Right renal cortex interstitium (tissue), 3 donors: ENCODE results near the gene TRAK1. TPM values are rescaled to one million over a fixed set of nuclear protein-coding genes. Genes with fewer than 3 reads are reported as not detected.

Experiments used
- DNase-seq, 3 donors: peaks; one replicate each; pipeline ENCODE4 v3.0.0-alpha.2; 2013; ENCODE audit warnings: low read depth in 3 of 3, low spot score in 2 of 3
- polyA plus RNA-seq, 3 donors: library from polyadenylated mRNA; unstranded; fragments of 120-200 nt; gene quantifications; one replicate each; pipeline ENCODE4 v1.2.1, GENCODE V29; 2013; ENCODE audit not compliant: insufficient read length in 3 of 3

Gene TRAK1
- polyA plus RNA-seq, 3 donors = 42.0 to 44.3 (median 43.4) TPM

DNA sequence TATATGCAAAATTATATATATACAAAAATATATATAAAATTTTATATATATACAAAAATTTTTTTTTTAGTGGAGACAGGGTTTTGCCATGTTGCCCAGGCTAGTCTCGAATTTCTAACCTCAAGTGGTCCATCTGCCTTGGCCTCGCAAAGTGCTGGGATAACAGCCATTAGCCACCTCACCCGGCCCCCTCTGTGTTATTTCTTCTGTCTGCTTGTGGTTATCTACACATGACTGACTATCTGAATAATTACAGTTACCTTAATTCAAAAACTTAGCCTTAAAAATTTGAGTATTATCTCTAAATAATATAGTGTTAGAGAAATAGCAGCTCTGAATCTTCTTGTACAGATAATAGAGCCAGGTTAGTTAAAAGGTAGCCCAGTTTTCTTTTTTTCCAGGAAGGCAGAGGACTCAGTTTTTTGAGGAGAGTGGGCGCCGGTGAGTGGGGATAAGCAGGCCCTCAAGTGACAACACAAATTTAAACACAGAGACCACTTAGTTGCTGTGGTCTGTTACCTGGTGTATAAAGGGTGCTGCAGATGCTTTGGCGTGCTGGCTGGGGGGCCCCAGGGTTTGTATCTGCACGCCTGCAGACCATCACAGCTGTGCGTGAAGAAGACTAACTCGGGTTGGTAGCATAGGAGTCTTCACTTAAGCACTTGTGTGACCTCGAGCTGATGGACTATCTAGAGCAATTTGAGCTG is 83.7 kb downstream of the TRAK1 start:
- DNase-seq = no peak

DNA sequence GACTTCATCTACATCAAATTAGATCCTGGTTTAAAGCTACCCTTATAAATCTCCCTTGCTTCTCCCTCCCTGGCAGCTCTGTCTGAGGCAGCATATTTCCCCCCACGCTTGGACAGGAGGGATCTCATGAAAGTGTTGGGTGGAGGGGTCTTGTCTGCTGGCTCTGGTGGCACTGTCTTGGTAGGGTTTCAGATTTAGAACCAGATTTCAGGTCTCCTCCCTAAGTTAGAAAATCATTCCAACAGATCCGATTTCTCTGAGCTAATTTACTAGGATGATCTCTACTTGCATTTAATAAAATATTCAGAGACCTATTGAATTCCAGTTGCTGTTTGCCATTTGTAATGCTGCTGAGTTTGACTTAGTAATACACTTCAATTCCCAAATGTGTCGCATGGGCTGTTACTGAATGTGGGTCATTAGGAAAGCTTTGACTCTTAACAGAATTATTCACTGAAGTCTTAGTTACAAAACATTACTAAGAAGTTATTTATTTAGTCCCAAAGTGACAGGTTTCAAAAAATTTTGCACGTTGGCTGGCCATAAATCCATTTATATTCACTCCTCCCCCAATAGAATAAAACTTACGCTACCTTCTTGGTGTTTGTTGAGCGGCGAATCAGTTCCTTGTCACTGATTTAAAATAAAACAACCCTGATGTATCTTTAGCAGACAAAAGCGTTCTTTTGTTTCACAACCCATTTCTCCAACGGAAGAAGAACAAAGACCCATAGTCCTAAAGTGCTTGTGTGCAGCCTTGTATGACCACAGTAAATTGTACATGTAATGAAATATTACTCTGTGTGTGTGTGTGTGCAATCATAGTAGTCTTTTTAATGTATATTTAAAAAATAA is 84.5 kb downstream of the TRAK1 start:
- peak in 1 of 3 donors; percentile 41 for DNase-seq

DNA sequence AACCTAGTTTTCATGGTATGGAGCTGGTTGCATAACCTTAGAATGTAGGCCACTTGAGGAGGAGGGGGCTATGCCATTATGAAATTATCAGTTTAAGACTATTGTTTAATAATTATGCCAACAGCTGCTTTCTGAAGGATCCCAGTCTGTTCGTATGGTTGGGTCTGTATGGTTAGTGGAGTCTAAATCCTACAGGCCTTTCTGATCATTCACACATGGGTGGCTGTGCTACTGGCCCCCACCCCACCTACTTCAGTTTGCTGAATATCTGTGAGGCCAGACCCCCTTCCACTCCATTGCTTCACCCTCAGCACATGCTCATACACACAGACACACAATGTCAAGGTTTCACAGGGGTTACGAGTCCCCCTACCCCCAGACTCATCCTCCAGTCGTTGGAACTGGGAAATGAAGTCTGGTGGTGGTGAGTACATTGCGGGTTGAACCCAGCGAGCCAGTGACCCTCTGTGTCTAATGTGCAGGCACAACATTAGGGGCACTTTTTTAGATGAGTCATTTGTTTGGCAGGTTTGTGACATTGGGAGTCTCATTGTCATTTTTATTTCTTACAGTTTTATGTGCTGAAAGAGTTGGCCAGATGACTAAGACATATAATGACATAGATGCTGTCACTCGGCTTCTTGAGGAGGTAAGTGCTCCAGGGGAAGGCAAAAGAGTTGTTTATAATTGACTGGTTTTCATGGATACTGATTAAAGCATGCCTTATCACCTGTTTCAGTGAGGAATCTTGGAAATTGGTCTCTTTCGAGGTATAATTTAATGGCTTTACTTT is 85.3 kb downstream of the TRAK1 start:
- no peak for DNase-seq

DNA sequence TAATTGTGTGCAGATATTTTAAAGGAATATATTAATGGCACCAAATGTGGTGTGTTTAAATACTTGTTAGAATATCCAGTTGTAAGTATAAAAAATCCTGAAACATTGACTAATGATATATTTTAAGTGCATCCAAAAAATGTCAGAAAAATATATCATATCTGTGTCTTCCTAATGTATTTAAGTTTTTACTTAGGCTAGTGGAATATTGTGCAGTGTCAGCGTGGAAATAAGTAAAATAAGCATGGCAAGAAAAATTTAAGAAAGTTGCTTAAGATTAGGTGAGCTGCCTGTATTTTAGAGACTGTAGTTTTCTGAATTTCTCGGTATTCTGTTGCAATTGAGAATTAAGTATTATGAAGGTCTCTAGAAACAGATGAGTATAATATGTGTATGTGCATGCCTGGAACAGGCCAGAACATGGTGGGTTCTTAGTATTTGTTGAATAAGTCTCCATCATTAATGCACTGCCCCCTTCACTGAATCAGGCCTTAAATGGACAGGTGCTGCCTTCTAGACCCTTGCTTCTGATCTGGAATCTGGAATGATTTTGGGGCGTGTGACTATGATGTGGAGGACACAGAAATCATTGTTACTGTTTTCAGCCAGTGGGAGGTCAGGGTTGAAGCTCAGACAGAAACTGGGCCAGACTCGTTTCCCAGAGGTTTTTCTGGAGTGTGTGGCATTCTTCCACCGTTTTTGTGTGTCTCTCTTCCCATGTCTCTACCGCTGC is 86.1 kb downstream of the TRAK1 start:
- DNase-seq = no peak

DNA sequence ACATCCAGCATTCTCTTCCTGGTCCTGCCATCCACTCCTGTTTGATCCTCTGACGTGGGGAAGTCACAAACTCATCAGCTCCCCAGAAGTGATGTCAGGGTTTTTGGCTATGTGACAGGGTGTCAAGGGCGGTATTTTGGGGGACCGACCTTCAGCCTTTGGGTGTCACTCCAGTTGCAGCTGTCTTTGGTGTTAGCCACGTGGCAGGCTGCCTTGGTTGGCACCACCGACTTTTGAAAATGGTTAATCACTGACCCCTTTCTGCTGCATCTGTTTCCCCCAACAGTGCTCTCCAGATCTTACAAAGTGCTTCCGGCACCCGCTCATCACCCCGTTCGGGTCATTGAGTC is 86.6 kb downstream of the TRAK1 start:
- DNase-seq = no peak

DNA sequence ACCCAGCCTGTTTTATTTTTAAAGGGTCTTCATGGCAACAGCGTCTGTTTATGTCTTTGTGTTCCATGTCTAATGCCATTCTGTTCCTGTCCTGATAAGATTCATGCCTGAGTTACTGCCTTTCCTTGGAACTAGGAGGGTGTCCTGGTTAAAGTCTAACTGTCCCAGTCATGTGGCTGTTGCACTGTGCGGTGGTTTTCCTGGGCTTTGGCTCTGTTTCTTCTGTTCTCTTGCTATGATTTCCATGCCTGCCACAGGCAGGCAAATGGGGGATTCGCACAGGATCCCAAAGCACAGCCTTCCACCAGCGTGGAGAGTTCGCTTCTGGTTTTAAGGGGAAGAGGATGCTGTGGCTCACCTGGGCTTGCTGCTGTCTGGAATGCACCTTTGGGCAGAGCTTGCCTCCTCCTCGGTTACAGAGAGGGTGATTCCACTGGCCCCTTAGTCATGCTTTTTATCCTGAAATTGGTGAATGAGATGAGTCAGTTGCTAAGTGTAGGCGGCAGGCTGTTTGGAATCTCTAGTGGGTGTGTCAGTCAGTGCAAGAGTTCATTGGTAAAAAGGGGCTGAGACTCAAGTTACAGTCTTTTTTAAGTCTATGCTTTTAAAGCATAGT is 88.1 kb downstream of the TRAK1 start:
- peak in 1 of 3 donors; percentile 33 for DNase-seq

DNA sequence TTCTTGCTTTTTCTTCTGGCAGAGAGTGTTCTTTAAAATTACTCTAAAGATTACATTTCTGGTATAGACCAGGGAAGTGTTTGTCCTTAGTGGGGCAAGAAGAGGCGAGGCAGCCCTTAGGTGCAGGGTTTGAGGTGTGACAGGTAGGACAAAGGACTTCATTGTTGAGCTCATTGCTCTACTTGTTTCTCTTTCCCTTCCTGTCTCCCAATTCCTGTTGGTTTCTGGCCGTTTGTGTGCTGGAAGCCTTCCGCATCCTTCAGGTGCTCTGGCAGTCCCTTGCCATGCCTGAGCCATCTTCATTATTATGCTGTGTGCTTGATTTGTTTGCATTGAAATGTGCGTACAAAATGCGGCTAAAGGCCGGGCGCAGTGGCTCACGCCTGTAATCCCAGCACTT is 89.7 kb downstream of the TRAK1 start:
- DNase-seq = no peak

DNA sequence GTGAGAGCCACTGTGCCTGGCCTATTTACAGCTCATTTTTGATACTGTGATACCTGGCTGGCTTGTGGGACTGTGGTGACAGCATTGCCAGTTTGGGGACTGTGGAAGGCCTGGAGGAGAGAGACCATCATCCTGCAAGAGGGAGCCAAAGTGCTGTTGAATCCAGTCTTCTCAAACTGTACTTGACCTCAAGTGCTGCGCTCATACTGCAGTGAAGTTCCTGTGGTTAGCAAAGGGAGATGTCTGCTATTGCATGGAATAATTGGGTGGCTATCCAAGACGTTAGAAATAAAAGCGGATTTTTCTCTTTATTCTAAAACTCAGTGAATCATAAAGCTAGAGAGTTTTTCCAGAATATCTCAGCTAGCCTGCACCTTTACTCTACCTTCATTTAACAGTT is 91.4 kb downstream of the TRAK1 start:
- DNase-seq = no peak

DNA sequence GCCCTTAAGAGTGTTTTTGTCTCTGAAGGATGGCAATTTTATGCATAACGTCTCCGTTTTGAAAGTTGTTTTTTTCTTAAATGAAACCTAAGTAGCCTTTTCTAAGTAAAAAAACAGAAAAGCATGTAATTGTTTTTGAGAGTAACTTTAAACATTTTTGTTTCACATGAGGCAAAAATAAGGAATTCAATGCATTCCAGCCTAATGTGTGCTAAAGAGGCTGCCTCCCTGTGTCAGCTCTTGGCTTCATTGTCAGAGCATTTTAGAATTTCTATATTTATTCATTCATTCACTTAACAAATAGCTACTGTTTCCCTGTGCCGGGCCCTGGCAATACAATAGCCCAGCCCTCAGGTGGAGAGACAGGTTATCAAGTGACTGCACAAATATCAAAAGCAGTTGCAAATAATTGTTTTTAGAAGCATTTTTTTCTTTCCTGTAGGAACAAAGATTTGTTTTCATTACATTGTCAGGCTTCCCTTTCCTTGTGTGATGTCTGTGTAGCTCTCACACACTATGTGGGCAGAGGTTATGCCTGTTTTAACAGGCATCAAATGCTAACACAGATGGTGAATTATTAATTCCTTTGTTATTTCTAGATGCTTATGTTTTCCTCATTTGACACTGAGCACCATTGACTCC is 93.0 kb downstream of the TRAK1 start:
- no peak for DNase-seq

DNA sequence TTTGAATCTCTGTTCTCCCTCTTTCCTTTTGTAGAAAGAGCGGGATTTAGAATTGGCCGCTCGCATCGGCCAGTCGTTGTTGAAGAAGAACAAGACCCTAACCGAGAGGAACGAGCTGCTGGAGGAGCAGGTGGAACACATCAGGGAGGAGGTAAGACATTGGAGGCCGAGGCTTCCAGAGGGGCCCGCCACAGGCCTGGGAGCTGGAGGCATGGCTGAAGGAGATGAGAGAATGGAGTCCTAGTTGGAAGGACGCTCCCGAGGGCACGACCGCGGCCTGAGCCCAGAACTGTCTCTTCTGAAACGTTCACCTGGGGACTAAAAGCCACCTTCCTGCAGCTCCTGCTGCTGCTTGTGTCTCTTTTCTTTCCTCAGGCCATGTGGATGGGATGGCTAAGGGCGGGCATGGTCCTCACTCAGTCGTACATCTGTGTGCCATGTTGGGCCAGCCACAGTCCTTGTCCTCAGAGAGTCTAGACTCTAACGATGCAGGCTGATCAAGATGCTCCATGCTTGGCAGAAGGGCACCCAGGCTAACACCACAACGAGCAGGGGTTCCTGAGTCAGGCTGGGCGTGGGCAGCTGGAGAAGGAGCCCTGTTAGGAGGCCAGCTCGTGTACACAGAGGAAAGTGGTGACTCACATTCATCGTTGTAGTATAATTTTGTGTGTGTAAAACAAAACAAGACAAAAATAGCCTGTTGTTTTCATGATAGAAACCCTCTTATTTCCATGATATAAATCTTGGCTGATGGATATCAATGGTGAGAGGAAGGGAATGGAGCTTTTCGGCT is 93.7 kb downstream of the TRAK1 start:
- DNase-seq = no peak

DNA sequence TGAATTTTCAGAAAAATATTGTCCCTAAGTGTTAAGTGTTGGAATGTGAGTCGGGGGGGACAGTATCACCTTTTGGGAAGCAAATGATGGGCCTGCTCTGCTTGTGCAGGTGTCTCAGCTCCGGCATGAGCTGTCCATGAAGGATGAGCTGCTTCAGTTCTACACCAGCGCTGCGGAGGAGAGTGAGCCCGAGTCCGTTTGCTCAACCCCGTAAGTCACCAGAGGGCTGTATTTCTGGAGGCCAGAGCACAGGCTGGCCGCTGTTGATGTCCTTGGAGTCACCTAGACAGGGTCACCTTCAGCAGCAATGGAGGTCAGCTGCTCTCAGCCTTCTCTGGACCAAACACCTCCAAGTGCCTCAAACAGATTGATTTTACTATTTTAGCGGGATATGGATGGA is 96.8 kb downstream of the TRAK1 start:
- DNase-seq = no peak

DNA sequence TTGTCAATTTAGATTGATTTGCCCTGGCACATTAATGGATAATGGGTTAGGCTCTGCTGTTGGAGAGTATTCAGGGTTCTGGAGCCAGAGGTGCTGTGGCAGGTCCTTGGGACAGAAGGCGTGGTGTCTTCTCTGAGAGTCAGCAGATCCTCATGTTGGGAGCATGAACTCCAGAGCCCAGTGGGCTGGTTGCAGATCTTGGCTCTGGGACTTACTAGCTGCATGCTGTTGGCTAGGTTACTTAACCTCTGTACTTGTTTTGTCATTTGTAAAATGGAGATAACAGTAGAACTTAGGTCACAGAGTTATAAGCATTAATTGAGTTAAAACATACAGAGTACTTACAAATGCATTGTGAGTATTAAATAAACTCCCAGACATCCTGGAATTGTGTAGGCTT is 97.2 kb downstream of the TRAK1 start:
- DNase-seq = no peak

DNA sequence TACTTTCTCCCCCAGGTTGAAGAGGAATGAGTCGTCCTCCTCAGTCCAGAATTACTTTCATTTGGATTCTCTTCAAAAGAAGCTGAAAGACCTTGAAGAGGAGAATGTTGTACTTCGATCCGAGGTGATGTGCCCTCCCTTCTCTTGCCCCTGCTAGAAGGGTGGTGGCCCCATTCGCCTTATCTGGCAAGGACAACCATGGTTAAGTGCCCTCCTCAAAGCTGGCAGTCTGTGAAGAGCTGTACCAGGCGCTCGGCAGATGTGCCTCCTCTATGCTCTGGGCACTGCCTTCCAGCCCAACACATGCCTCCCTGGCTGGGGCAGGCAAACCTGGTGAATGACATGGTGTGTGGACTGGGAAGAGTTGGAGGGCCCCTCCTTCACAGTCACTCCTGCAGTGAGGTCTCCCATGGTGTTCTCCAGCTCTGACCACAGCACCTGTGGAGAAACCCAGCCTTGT is 97.9 kb downstream of the TRAK1 start:
- no peak for DNase-seq

DNA sequence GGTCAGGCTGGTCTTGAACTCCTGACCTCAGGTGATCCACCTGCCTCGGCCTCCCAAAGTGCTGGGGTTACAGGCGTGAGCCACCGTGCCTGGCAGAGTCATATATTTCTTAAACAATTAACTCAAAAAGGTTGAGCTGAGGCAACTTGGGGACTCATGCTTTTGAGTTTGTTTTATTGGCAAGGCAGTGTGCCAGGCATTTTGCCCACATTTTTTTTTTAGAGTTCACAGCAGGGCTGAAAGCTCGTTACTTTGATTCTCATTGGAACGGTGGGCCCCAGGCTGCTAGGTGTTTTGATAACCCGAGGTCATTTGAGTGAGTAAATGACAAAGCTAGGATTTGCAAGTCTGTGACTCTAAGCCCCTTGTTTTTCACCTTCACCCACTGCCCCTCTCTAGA is 98.6 kb downstream of the TRAK1 start:
- DNase-seq = no peak

DNA sequence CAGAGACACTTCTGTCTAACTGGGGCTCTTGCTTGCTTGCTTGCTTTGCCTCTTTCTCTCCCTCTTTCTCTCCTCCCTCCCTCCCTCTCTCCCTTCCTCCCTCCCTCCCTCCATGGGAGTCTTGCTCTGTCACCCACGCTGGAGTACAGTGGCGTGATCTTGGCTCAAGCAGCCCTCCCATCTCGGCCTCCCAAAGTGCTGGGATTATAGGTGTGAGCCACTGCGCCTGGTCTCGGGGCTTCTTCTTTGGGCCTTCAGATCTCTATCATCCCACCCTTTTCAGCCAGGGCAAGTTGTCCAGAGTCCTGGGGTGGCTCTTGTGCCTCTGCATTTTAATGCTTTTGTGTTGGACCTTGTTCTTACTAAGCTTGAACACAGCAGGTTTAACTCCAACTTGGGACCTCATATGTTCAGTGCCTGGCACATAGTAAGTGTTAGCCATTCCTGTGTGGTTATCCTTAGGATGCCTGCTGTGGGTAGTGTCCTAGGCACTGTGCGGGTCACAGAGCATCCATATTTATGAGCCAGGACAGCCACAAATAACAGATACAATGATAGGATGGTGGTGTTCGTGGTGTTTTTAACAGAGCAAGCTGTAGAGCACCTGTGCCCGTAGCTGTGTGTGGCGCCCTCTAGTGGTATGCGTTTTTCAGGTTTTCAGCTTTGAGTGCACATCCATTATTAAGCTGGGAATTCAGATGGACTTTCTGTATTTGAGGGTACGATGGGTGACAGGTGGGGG is 99.7 kb downstream of the TRAK1 start:
- peak in 2 of 3 donors; percentile 62 to 65 for DNase-seq

DNA sequence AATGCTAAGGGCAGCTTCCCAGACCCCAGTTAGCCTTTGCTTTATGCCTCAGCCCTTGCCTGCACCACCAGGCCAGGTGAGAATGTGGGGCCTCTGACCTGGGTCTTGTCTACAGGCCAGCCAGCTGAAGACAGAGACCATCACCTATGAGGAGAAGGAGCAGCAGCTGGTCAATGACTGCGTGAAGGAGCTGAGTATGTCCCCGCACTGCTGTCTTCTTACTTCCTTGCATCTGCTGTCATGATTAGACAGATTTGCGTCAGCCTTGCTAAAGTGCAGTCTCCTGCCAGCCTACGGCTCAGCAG is 100.2 kb downstream of the TRAK1 start:
- DNase-seq = no peak

DNA sequence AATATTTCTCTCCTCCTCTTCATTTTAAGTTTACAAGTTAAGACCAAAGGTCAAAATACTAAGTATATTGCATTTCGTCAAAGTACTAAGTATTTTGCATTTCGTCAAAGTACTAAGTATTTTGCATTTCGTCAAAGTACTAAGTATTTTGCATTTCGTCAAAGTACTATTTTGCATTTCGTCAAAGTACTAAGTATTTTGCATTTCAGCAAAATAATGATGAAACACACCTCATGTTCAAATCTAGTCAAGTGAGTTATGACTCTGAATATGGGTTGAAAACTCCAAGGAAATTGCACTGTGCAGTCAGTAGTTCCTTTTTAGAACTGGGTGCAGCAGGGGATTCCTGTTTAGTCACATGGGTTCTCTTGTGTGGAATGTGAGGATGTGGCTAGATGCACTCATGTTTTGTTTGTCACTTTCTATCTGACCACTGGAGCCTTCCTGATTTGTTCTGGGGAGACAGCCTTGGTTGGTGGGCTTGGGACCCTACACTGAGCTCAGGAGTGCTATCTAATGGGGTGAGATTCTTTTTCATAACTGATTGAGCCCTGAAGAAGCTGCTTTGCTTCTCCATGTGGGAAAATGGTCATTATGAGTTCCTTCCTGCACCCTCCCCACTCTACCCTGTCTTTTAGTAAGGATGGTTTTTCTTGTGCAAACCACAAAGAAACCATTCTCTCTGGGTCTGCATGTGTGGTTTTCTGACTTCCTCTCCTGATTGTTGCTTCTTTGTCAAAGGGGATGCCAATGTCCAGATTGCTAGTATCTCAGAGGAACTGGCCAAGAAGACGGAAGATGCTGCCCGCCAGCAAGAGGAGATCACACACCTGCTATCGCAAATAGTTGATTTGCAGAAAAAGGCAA is 101.4 kb downstream of the TRAK1 start:
- DNase-seq = no peak
